Measurements from ENCODE around the gene CIITA.
A peak's percentile ranks its signal among the peaks of the same experiment; 100 is the strongest.

Gene CIITA

DNA sequence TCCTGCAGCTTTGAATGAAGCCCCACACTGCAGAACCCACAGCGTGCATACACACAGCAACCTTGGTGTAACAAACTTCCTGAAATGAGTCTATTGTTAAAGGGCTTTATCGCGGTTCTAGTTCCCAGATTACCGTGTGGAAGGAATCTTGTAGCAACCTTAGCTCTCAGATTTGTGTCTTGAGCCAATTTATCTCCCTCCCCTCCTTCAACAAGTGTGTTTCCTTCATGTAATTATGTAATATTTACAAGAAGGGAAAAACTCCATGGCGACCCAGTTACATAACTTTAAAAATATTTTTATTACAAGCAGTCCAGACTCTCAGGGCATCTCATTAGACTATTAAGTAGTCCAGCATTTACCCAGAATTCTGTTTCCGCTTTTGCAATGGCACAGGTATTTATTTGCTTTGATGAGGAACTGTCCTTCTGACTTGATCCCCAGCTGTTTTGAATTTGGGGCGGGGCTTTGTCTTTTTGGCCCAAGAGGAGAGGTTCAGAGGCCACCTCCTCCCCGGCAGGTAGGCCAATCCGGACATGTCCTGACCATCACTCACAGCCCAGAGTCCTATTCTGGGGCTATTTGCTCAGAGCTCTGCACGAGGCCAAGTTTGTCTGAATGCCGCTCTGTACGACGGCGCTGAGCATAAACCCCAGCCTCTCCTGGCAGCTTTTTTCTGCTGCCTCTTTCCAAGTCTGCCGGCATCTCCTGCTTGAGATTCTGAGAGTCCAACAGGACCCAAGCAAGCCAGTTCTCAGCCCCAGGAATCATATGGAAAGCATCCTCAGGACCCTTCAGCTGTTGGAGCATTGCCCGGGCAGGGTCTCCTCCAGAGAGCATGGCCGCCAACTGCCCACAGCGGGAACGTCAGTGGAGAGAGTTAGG is 103.0 kb downstream of the CIITA start:
- Histone ChIP-seq H3K9me2 (ENCODE audit: low read depth, low read length) (no peaks in the 10 kb centered on the region), H3F3A (ENCODE audit: insufficient read depth, low read length) (no peaks in the 10 kb centered on the region), H3K4me1 (ENCODE audit: insufficient read depth, low read length, severe bottlenecking) (peaks cover 53% of the 10 kb centered on the region), H3K4me3 (ENCODE audit: low read depth, low read length, poor library complexity, severe bottlenecking) (no peak overlapping the region), H3K36me3 (ENCODE audit: insufficient read depth, low read length) (peaks cover 22% of the 10 kb centered on the region; the same call in 1 of the 2 replicates), H3K27ac (ENCODE audit: low read depth, low read length, poor library complexity, severe bottlenecking) (peak overlapping the region; percentile 88), H3K79me2 (ENCODE audit: insufficient read depth, low read length) (no peaks in the 10 kb centered on the region), H3K9ac (ENCODE audit: low read length) (peak overlapping the region; percentile 12; the same call in 1 of the 2 replicates), H3K4me2 (ENCODE audit: low read length) (peak overlapping the region; percentile 33; the same call in 1 of the 2 replicates), H3K9me3 (ENCODE audit: low read length) (no peaks in the 10 kb centered on the region), H4K20me1 (ENCODE audit: insufficient read depth, low read length) (no peaks in the 10 kb centered on the region), H3K27me3 (ENCODE audit: insufficient read depth, low read length) (no peaks in the 10 kb centered on the region), H2AFZ (ENCODE audit: low read length) (no peak overlapping the region)
- TF ChIP-seq, protein P1, sequence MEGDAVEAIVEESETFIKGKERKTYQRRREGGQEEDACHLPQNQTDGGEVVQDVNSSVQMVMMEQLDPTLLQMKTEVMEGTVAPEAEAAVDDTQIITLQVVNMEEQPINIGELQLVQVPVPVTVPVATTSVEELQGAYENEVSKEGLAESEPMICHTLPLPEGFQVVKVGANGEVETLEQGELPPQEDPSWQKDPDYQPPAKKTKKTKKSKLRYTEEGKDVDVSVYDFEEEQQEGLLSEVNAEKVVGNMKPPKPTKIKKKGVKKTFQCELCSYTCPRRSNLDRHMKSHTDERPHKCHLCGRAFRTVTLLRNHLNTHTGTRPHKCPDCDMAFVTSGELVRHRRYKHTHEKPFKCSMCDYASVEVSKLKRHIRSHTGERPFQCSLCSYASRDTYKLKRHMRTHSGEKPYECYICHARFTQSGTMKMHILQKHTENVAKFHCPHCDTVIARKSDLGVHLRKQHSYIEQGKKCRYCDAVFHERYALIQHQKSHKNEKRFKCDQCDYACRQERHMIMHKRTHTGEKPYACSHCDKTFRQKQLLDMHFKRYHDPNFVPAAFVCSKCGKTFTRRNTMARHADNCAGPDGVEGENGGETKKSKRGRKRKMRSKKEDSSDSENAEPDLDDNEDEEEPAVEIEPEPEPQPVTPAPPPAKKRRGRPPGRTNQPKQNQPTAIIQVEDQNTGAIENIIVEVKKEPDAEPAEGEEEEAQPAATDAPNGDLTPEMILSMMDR (IDR thresholded peaks at IDR 0.05; ENCODE audit: low read length), result no peak
- no peak for TF ChIP-seq EZH2 (IDR thresholded peaks at IDR 0.05; ENCODE audit: borderline replicate concordance, low read length)

DNA sequence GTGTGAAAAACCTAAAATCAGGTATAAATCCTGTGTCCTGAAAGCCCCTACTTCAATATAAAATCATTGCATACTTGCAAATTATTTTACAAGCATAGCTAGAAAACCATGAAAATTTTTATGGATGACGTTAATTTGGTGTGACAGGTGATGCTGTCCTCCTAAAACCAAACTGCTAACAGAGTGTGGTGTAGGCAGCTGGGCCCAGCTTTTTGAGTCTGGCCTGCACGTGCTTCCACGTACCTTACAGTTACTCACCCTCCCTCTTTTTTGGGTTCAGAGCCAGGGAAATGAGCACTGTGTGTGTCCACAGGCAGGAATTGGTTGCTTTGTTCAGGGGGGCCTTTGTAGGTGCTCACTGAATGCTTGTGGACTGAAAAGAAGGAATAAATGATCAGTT is 103.8 kb downstream of the CIITA start:
- H3K27ac ChIP-seq (ENCODE audit: low read depth, low read length, poor library complexity, severe bottlenecking), result peak overlapping the region; percentile 88
- no peaks in the 10 kb centered on the region for H3F3A ChIP-seq (ENCODE audit: insufficient read depth, low read length)
- H3K79me2 ChIP-seq (ENCODE audit: insufficient read depth, low read length), result no peaks in the 10 kb centered on the region
- no peak overlapping the region for H3K4me3 ChIP-seq (ENCODE audit: low read depth, low read length, poor library complexity, severe bottlenecking)
- H3K9ac ChIP-seq (ENCODE audit: low read length), result peak overlapping the region; percentile 12; the same call in 1 of the 2 replicates
- H3K27me3 ChIP-seq (ENCODE audit: insufficient read depth, low read length), result no peaks in the 10 kb centered on the region
- no peak overlapping the region for H2AFZ ChIP-seq (ENCODE audit: low read length)
- H4K20me1 ChIP-seq (ENCODE audit: insufficient read depth, low read length), result no peaks in the 10 kb centered on the region
- peaks cover 53% of the 10 kb centered on the region for H3K4me1 ChIP-seq (ENCODE audit: insufficient read depth, low read length, severe bottlenecking)
- peaks cover 22% of the 10 kb centered on the region; the same call in 1 of the 2 replicates for H3K36me3 ChIP-seq (ENCODE audit: insufficient read depth, low read length)
- H3K4me2 ChIP-seq (ENCODE audit: low read length), result peak overlapping the region; percentile 33; the same call in 1 of the 2 replicates
- TF ChIP-seq EZH2 (IDR thresholded peaks at IDR 0.05; ENCODE audit: borderline replicate concordance, low read length), result no peak
- TF ChIP-seq, protein P1 (IDR thresholded peaks at IDR 0.05; ENCODE audit: low read length), result no peak
- no peaks in the 10 kb centered on the region for H3K9me3 ChIP-seq (ENCODE audit: low read length)
- H3K9me2 ChIP-seq (ENCODE audit: low read depth, low read length), result no peaks in the 10 kb centered on the region

DNA sequence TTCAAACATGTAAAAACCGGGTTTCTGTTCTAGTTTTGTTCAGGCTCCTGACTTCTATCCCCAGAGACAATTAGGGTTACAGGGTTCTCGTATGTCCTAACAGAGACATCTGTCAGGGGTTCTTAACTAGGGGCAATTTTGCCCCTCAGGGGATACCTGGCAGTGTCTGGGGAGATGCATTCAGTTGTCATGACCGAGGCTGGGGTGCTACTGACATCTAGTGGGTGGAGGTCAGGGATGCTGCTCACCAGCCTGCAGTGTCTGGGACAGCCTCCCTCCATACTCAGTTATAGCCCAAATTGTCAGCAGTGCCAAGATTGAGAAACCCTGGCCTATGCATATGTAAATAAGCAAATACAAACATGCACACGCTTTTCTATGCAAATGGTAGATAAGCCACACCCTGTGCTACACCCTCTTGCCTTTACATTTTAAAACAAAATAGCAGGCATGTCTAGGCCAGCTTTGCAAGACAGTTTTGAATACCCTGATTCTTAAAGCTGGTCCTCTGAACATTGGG is 104.8 kb downstream of the CIITA start:
- no peaks in the 10 kb centered on the region for H4K20me1 ChIP-seq (ENCODE audit: insufficient read depth, low read length)
- no peaks in the 10 kb centered on the region for H3K79me2 ChIP-seq (ENCODE audit: insufficient read depth, low read length)
- H3K9me2 ChIP-seq (ENCODE audit: low read depth, low read length), result no peaks in the 10 kb centered on the region
- H3K9ac ChIP-seq (ENCODE audit: low read length), result peak overlapping the region; percentile 57; the same call in 1 of the 2 replicates
- peaks cover 17% of the 10 kb centered on the region; the same call in 1 of the 2 replicates for H3K36me3 ChIP-seq (ENCODE audit: insufficient read depth, low read length)
- peak overlapping the region; percentile 49 for H3K4me3 ChIP-seq (ENCODE audit: low read depth, low read length, poor library complexity, severe bottlenecking)
- TF ChIP-seq EZH2 (IDR thresholded peaks at IDR 0.05; ENCODE audit: borderline replicate concordance, low read length), result no peak
- TF ChIP-seq, protein P1 (IDR thresholded peaks at IDR 0.05; ENCODE audit: low read length), result peak; percentile 87
- H3F3A ChIP-seq (ENCODE audit: insufficient read depth, low read length), result no peaks in the 10 kb centered on the region
- H3K27me3 ChIP-seq (ENCODE audit: insufficient read depth, low read length), result no peaks in the 10 kb centered on the region
- H3K9me3 ChIP-seq (ENCODE audit: low read length), result no peaks in the 10 kb centered on the region
- H3K4me2 ChIP-seq (ENCODE audit: low read length), result peak overlapping the region; percentile 61
- no peak overlapping the region for H2AFZ ChIP-seq (ENCODE audit: low read length)
- peak overlapping the region; percentile 88 for H3K27ac ChIP-seq (ENCODE audit: low read depth, low read length, poor library complexity, severe bottlenecking)
- H3K4me1 ChIP-seq (ENCODE audit: insufficient read depth, low read length, severe bottlenecking), result peaks cover 53% of the 10 kb centered on the region
